Neural cell (in vitro differentiated cells): ENCODE data around the gene COL27A1. TPM values are rescaled to one million over a fixed set of nuclear protein-coding genes. Genes with fewer than 3 reads are reported as not detected.

Experiments
- H2AFZ ChIP-seq: fragments of 200-600, 300-800 bp; sonication (generic), shearing (Covaris generic); 2 replicates; pipeline ENCODE4 v1.6.0; 2014; ENCODE audit warnings: low read depth, mild to moderate bottlenecking, antibody characterized with exemption, low read length, moderate library complexity
- H3F3A ChIP-seq: fragments of 200-600 bp; shearing (Covaris generic); 2 replicates; pipeline ENCODE4 v1.6.1; 2016; ENCODE audit warnings: mild to moderate bottlenecking, moderate library complexity, mixed read lengths, antibody characterized with exemption, low read length; ENCODE audit not compliant: insufficient read depth, poor library complexity, severe bottlenecking
- H3K27ac ChIP-seq: fragments of 200-600, 300-800 bp; sonication (generic), shearing (Covaris generic); 2 replicates; pipeline ENCODE4 v1.5.1; 2014; ENCODE audit warnings: mild to moderate bottlenecking, low read length, moderate library complexity
- H3K27me3 ChIP-seq: fragments of 300-800, 200-600 bp; sonication (generic), shearing (Covaris generic); 2 replicates; pipeline ENCODE4 v1.6.0; 2014; ENCODE audit warnings: mild to moderate bottlenecking, low read depth, low read length, moderate library complexity; ENCODE audit not compliant: insufficient read depth
- H3K36me3 ChIP-seq: fragments of 300-800, 200-600 bp; sonication (generic), shearing (Covaris generic); 2 replicates; pipeline ENCODE4 v1.5.1; 2014; ENCODE audit warnings: mild to moderate bottlenecking, antibody characterized with exemption, low read length, moderate library complexity; ENCODE audit not compliant: insufficient read depth
- H3K4me2 ChIP-seq: fragments of 300-800, 200-600 bp; sonication (generic), shearing (Covaris generic); 2 replicates; pipeline ENCODE4 v1.6.0; 2014; ENCODE audit warnings: mild to moderate bottlenecking, low read length
- H3K4me3 ChIP-seq: fragments of 300-800, 200-600 bp; sonication (generic), shearing (Covaris generic); 2 replicates; pipeline ENCODE4 v1.5.1; 2014; ENCODE audit warnings: mild to moderate bottlenecking, low read length, moderate library complexity
- H3K79me2 ChIP-seq: fragments of 200-600 bp; shearing (Covaris generic); replicated peaks from 2 replicates; pipeline ENCODE4 v1.6.0; 2014; ENCODE audit warnings: mild to moderate bottlenecking, low read length, moderate library complexity; ENCODE audit not compliant: insufficient read depth
- H3K9ac ChIP-seq: fragments of 300-800, 200-600 bp; sonication (generic), shearing (Covaris generic); 2 replicates; pipeline ENCODE4 v1.6.1; 2016; ENCODE audit warnings: mild to moderate bottlenecking, low read length, mixed read lengths
- H3K9me2 ChIP-seq: fragments of 200-600 bp; shearing (Covaris generic); 2 replicates; pipeline ENCODE4 v1.6.1; 2016; ENCODE audit warnings: mild to moderate bottlenecking, low read length, mixed read lengths; ENCODE audit not compliant: insufficient read depth
- H3K9me3 ChIP-seq: fragments of 200-600, 300-800 bp; sonication (generic), shearing (Covaris generic); 2 replicates; pipeline ENCODE4 v1.6.1; 2016; ENCODE audit warnings: mild to moderate bottlenecking, mixed run types, low read length, moderate library complexity, mixed read lengths
- H4K20me1 ChIP-seq: fragments of 200-600 bp; shearing (Covaris generic); 2 replicates; pipeline ENCODE4 v1.6.1; 2016; ENCODE audit warnings: mild to moderate bottlenecking, mixed run types; ENCODE audit not compliant: insufficient read depth
- EP300 ChIP-seq: fragments of 450-650 bp; conservative IDR thresholded peaks from 2 replicates; pipeline ENCODE4 v1.6.1; 2014; ENCODE audit warnings: antibody characterized with exemption, mild to moderate bottlenecking, moderate library complexity; ENCODE audit not compliant: poor library complexity, severe bottlenecking
- EZH2 ChIP-seq: fragments of 200-600, 300-800 bp; shearing (Covaris generic), sonication (generic); IDR thresholded peaks from 2 replicates; pipeline ENCODE4 v1.6.1; 2014; ENCODE audit warnings: antibody characterized with exemption, low read length, borderline replicate concordance, mild to moderate bottlenecking; ENCODE audit not compliant: insufficient read depth, poor library complexity, severe bottlenecking
- MXI1 ChIP-seq: fragments of 450-650 bp; conservative IDR thresholded peaks from 2 replicates; pipeline ENCODE4 v1.6.1; 2014; ENCODE audit warnings: antibody characterized with exemption, mild to moderate bottlenecking; ENCODE audit not compliant: poor library complexity, severe bottlenecking
- POLR2AphosphoS5 ChIP-seq: IDR thresholded peaks from 2 replicates; pipeline ENCODE4 v1.6.1; 2012
- RAD21 ChIP-seq: fragments of 450-650 bp; conservative IDR thresholded peaks from 2 replicates; pipeline ENCODE4 v1.6.1; 2014; ENCODE audit warnings: antibody characterized with exemption, mild to moderate bottlenecking, moderate library complexity
- SMC3 ChIP-seq: fragments of 450-650 bp; conservative IDR thresholded peaks from 2 replicates; pipeline ENCODE4 v1.6.1; 2014; ENCODE audit warnings: antibody characterized with exemption, mild to moderate bottlenecking, moderate library complexity; ENCODE audit not compliant: poor library complexity
- TAF1 ChIP-seq: IDR thresholded peaks from 2 replicates; pipeline ENCODE4 v1.6.1; 2012; ENCODE audit warnings: low read depth
- polyA plus RNA-seq: library from polyadenylated mRNA; depleted of rRNA; stranded (reverse); fragments of >200 nt; gene quantifications from 2 replicates; pipeline ENCODE4 v1.2.3, GENCODE V29; 2014
- TF ChIP-seq, protein P1 (sequence below): IDR thresholded peaks from 2 replicates; pipeline ENCODE4 v1.6.1; 2012; ENCODE audit warnings: borderline replicate concordance
- TF ChIP-seq, protein P2 (sequence below): fragments of 450-650 bp; IDR thresholded peaks from 2 replicates; pipeline ENCODE4 v1.5.1; 2014; ENCODE audit warnings: antibody characterized with exemption, mild to moderate bottlenecking, moderate library complexity; ENCODE audit not compliant: poor library complexity, severe bottlenecking

COL27A1 gene
- polyA plus RNA-seq, 1 donor from 2014 or later = 0.25 TPM

DNA sequence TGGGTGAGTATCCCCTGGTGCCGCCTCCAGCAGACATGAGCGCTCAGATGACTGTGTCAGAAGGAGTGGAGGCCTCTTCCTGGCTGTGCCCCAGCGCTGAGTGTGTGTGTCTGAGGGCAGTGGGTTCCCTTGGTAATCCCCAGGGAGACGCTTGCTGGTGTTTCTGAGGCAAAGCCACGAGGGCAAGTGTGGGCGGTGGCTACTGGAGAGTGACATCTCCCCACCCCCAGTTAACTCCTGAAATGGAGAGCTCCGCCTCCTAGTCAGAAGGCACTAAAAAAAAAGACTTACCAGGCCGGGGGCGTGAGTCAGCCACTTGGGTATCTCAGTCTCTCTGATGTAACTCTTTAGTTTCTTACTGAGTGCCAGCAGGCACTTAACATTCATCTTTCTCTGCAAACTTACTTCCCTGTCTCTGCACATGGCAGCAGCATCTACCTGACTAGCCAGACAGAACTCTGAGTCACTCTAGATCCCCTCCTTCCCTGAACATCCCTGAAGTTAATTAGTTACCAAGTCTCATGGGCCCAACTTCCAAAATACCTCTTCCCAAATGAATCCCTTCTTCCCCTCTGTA, 193.7 kb downstream of the COL27A1 start:
- no peaks in the 10 kb centered on the region for H3K27me3 ChIP-seq
- H3K9me2 ChIP-seq = no peaks in the 10 kb centered on the region
- no peaks in the 10 kb centered on the region for H3K79me2 ChIP-seq
- no peak overlapping the region for H3K4me3 ChIP-seq
- H3F3A ChIP-seq = no peaks in the 10 kb centered on the region
- H3K27ac ChIP-seq = no peak overlapping the region
- H3K9ac ChIP-seq = no peak overlapping the region
- H2AFZ ChIP-seq = no peak overlapping the region
- no peak overlapping the region for H3K4me2 ChIP-seq
- H3K9me3 ChIP-seq = no peaks in the 10 kb centered on the region
- no peak for TF ChIP-seq TAF1
- no peak for TF ChIP-seq SMC3
- no peak for TF ChIP-seq EP300
- TF ChIP-seq EZH2 = no peak
- no peak for TF ChIP-seq MXI1
- no peaks in the 10 kb centered on the region for H3K36me3 ChIP-seq
- H4K20me1 ChIP-seq = no peaks in the 10 kb centered on the region

DNA sequence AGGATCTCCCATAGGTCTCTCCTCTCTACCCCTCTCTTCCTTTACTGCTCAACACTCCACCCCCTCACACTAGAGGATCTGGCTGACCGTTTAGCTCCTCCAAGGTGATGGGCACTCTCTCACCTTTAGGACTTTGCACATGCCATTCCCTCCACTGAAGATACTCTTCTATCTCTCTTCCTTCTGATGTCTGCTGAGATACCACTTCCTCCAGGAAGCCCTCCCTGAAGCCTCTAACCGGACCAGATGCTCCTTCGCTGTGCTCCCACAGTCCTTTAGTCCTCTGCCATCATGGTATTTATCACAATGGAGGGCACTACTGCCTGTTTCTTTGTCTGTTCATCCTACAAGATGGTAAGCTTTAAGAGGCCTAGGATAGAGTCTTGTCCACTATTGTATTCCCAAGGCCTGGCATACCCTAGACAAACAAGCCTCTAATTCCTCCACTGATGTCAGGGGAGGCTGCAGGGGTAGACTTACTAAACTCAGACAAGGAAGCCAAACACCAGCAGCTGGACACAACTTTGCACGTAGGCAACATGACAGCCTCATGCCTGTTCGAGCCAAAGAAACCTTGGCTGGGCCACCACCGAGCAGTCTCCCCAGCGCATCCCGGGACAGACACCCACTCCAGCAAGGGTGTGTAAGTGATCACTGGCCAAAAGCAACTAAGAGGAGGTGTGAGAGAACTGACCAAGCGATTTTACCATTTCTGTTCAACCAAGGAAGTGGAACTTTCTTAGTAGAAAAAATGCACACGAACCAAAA, 194.6 kb downstream of the COL27A1 start:
- Histone ChIP-seq H3K4me2 (no peak overlapping the region), H3K9ac (no peak overlapping the region)

DNA sequence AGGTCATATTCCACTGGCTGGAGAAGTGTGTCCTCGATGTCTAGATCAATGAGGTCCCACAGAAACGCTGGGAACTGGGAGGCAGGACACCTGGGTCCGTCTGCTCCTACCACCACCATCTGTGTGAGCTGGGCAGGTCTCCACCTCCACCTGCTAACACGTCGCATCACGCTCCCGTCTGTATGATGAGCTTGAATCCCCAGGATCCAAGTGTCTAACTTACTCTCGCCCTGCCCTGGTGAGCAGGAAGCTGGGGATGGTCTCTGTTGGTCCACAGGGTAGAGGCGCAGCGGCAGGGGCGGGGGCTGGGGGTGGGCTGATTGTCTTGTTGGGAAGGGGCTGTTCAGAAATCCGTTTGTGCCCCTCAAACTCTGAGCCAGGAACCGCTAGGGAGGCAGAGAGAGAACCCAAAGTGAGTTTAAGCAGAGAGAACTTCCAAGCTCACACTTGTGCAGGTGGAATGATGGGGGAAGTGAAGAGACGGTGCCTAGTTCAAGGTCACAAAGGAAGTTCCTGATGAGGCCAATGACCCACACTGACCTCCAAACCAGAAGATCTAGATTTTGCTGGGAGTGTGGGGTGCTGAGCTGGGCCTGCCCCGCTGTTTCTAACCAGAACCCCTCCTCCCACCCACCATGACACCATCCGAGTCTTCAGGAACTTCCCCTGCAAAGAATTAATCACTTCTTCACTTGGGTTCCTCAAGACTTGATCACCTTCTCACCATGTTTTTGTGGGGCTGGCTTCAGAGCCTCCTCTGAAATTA, 195.5 kb downstream of the COL27A1 start:
- no peak overlapping the region for H3K4me2 ChIP-seq
- H3K4me3 ChIP-seq = no peak overlapping the region
- H2AFZ ChIP-seq = no peak overlapping the region
- H3K9ac ChIP-seq = no peak overlapping the region
- no peaks in the 10 kb centered on the region for H3K9me3 ChIP-seq
- H3K27me3 ChIP-seq = no peaks in the 10 kb centered on the region
- no peaks in the 10 kb centered on the region for H3F3A ChIP-seq
- H3K79me2 ChIP-seq = no peaks in the 10 kb centered on the region
- no peaks in the 10 kb centered on the region for H3K36me3 ChIP-seq
- H3K9me2 ChIP-seq = no peaks in the 10 kb centered on the region
- TF ChIP-seq, protein P1, sequence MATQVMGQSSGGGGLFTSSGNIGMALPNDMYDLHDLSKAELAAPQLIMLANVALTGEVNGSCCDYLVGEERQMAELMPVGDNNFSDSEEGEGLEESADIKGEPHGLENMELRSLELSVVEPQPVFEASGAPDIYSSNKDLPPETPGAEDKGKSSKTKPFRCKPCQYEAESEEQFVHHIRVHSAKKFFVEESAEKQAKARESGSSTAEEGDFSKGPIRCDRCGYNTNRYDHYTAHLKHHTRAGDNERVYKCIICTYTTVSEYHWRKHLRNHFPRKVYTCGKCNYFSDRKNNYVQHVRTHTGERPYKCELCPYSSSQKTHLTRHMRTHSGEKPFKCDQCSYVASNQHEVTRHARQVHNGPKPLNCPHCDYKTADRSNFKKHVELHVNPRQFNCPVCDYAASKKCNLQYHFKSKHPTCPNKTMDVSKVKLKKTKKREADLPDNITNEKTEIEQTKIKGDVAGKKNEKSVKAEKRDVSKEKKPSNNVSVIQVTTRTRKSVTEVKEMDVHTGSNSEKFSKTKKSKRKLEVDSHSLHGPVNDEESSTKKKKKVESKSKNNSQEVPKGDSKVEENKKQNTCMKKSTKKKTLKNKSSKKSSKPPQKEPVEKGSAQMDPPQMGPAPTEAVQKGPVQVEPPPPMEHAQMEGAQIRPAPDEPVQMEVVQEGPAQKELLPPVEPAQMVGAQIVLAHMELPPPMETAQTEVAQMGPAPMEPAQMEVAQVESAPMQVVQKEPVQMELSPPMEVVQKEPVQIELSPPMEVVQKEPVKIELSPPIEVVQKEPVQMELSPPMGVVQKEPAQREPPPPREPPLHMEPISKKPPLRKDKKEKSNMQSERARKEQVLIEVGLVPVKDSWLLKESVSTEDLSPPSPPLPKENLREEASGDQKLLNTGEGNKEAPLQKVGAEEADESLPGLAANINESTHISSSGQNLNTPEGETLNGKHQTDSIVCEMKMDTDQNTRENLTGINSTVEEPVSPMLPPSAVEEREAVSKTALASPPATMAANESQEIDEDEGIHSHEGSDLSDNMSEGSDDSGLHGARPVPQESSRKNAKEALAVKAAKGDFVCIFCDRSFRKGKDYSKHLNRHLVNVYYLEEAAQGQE = no peak
- no peak for TF ChIP-seq POLR2AphosphoS5
- no peaks in the 10 kb centered on the region for H4K20me1 ChIP-seq
- no peak overlapping the region for H3K27ac ChIP-seq

More for the DNA sequence above, 194.6 kb downstream of the COL27A1 start:
- Histone ChIP-seq H3K27ac (no peak overlapping the region), H3K4me3 (no peak overlapping the region), H4K20me1 (no peaks in the 10 kb centered on the region), H3K27me3 (no peaks in the 10 kb centered on the region), H3K36me3 (no peaks in the 10 kb centered on the region), H3K79me2 (no peaks in the 10 kb centered on the region), H3K9me2 (no peaks in the 10 kb centered on the region), H3F3A (no peaks in the 10 kb centered on the region), H3K9me3 (no peaks in the 10 kb centered on the region), H2AFZ (no peak overlapping the region)
- TF ChIP-seq, protein P2, sequence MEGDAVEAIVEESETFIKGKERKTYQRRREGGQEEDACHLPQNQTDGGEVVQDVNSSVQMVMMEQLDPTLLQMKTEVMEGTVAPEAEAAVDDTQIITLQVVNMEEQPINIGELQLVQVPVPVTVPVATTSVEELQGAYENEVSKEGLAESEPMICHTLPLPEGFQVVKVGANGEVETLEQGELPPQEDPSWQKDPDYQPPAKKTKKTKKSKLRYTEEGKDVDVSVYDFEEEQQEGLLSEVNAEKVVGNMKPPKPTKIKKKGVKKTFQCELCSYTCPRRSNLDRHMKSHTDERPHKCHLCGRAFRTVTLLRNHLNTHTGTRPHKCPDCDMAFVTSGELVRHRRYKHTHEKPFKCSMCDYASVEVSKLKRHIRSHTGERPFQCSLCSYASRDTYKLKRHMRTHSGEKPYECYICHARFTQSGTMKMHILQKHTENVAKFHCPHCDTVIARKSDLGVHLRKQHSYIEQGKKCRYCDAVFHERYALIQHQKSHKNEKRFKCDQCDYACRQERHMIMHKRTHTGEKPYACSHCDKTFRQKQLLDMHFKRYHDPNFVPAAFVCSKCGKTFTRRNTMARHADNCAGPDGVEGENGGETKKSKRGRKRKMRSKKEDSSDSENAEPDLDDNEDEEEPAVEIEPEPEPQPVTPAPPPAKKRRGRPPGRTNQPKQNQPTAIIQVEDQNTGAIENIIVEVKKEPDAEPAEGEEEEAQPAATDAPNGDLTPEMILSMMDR = no peak
- TF ChIP-seq EP300 (no peak), EZH2 (no peak), RAD21 (no peak)
